ENCODE measurements around the gene HYPK.

DNA sequence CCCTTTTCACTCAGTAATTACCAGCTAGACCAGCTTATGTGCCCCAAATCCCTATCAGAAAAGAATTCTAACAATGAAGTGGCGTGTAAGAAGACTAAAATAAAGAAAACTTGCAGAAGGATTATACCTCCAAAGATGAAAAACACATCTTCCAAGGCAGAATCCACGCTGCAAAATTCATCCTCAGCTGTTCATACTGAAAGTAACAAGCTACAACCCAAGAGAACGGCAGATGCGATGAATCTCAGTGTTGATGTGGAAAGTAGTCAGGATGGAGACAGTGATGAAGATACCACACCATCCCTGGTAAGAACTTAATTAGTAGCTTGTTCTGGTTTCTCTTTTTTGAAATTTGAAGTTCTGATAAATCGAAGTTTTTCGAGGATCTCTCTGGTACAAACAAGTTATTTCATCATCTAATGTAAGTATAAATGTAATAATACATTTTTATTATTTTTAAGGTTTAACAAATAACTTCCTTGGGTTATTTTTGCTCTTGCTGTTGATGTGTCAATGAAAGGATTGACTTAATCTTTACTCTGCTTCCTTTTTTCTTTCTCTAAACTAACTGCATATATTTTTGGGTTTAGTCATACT lies 27.8 kb downstream of the HYPK start:
- TF ChIP-seq EZH2 (IDR thresholded peaks at IDR 0.05; ENCODE audit: low read depth, unreplicated experiment) = no peak
- no peak for TF ChIP-seq CTCF (conservative IDR thresholded peaks at IDR 0.05; ENCODE audit: low read depth in 2 of 2)
